PFSK-1 (cell line): ENCODE data around the gene RPA3.

Experiments
- FOXP2 ChIP-seq: optimal IDR thresholded peaks from 2 replicates; pipeline ENCODE3; 2011; ENCODE audit warnings: borderline replicate concordance, control low read depth, inconsistent platforms; ENCODE audit not compliant: insufficient read depth; ENCODE audit errors: extremely low read length, extremely low read depth
- POLR2AphosphoS5 ChIP-seq: IDR thresholded peaks from 2 replicates; pipeline ENCODE4 v1.6.1; 2012; ENCODE audit warnings: low read depth, mild to moderate bottlenecking, control low read depth, low read length, moderate library complexity
- REST ChIP-seq, 2 experiments: IDR thresholded peaks; 2 replicates each; pipeline versions ENCODE4 v1.6.1 to v1.8.0; 2011 to 2012; ENCODE audit warnings: low read depth in 2 of 2, low read length in 2 of 2, control low read depth in 1 of 2, inconsistent platforms in 1 of 2, mild to moderate bottlenecking in 1 of 2, moderate library complexity in 1 of 2; ENCODE audit not compliant: insufficient read depth in 1 of 2
- SIN3A ChIP-seq: IDR thresholded peaks from 2 replicates; pipeline ENCODE4 v1.6.1; 2012; ENCODE audit warnings: mild to moderate bottlenecking, low read length, moderate library complexity, borderline replicate concordance; ENCODE audit not compliant: insufficient read depth
- TAF1 ChIP-seq: IDR thresholded peaks from 2 replicates; pipeline ENCODE4 v1.6.1; 2012; ENCODE audit warnings: low read length, control low read depth, borderline replicate concordance; ENCODE audit not compliant: insufficient read depth

The RPA3 gene

GRCh38 chr7:7650682-7651206 is 67.7 kb downstream of the RPA3 start:
- TF ChIP-seq TAF1: no peak
- no peak for TF ChIP-seq SIN3A
- TF ChIP-seq REST (IDR thresholded peaks at IDR 0.05; ENCODE audit: insufficient read depth in 1 of 2, low read depth in 2 of 2, low read length in 2 of 2): no peak
- no peak for TF ChIP-seq POLR2AphosphoS5
- no peak for TF ChIP-seq FOXP2

GRCh38 chr7:7647495-7648036 is 70.8 kb downstream of the RPA3 start:
- no peak for TF ChIP-seq FOXP2
- no peak for TF ChIP-seq SIN3A
- TF ChIP-seq TAF1: no peak
- TF ChIP-seq REST (IDR thresholded peaks at IDR 0.05; ENCODE audit: insufficient read depth in 1 of 2, low read depth in 2 of 2, low read length in 2 of 2): no peak

GRCh38 chr7:7642081-7642480 is 76.3 kb downstream of the RPA3 start:
- TF ChIP-seq POLR2AphosphoS5 (no peak), REST (IDR thresholded peaks at IDR 0.05; ENCODE audit: insufficient read depth in 1 of 2, low read depth in 2 of 2, low read length in 2 of 2) (no peak), SIN3A (no peak), TAF1 (no peak), FOXP2 (no peak)

DNA sequence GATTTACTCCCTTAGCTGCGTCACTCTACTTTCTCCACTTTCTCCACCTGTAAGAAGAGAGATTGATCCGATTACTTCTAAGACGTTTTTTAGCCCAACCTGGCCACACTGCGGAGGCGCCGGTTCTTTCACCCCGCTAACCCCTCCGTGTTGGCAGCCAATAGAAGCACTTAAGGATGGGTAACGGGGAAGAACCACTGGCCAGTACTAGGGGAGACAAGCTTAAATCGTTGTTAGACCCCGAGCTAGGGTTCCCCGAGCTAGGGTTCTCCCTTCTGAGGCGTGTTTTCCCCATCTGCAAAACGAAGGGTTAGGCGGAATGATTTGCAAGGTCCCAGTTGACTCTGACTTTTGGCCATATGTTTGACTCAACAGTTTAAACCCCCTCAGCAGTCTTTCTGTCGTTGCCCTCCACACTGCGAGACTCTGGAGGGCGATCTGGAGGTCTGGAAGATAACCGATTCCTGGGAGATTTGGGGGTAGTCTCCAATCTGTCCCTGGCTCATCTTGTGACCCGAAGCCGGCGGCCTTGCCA is 77.2 kb downstream of the RPA3 start:
- no peak for TF ChIP-seq SIN3A
- no peak for TF ChIP-seq POLR2AphosphoS5
- TF ChIP-seq REST (IDR thresholded peaks at IDR 0.05; ENCODE audit: insufficient read depth in 1 of 2, low read depth in 2 of 2, low read length in 2 of 2): no peak
- TF ChIP-seq FOXP2: no peak
- no peak for TF ChIP-seq TAF1
